Left kidney (tissue), 8 donors: ENCODE measurements around the gene PIBF1. TPM values are rescaled to one million over a fixed set of nuclear protein-coding genes. Genes with fewer than 3 reads are reported as not detected.
"Not testable (repeated sequence)": the region's sequence is repeated elsewhere in the genome, so short reads cannot be mapped to it uniquely, and the experiment has no call there.

Source experiments
- DNase-seq: peaks from one replicate; pipeline ENCODE4 v3.0.0-alpha.2; 2013
- long read RNA-seq, 8 donors: transcript quantifications; one replicate each; lab custom pipeline, GENCODE V29; 2026
- polyA plus RNA-seq: library from polyadenylated mRNA; unstranded; fragments of 120-200 nt; gene quantifications from one replicate; pipeline ENCODE4 v1.2.1, GENCODE V29; 2013; ENCODE audit not compliant: insufficient read length

PIBF1 gene
- 42.7 TPM for polyA plus RNA-seq
- long read RNA-seq, donor 1, partial matches to known transcripts, result 9 of 11 reads
- long read RNA-seq, donor 1, other reads (novel, unspliced or antisense), result 0 of 11 reads
- long read RNA-seq, donor 2, partial matches to known transcripts, result 10 of 11 reads
- long read RNA-seq, donor 2, other reads (novel, unspliced or antisense), result 0 of 11 reads
- long read RNA-seq, donor 3, partial matches to known transcripts, result 0 of 3 reads
- long read RNA-seq, donor 3, other reads (novel, unspliced or antisense), result 0 of 3 reads
- long read RNA-seq, donor 4, result 0 reads
- long read RNA-seq, donor 5, transcript PIBF1-201 (18 exons, 3,154 nt), result major isoform, 6 of 11 reads
- long read RNA-seq, donor 5, partial matches to known transcripts, result 5 of 11 reads
- long read RNA-seq, donor 5, other reads (novel, unspliced or antisense), result 0 of 11 reads
- long read RNA-seq, donor 6, partial matches to known transcripts, result 5 of 6 reads
- long read RNA-seq, donor 6, other reads (novel, unspliced or antisense), result 0 of 6 reads
- long read RNA-seq, donor 7, partial matches to known transcripts, result 0 of 3 reads
- long read RNA-seq, donor 7, other reads (novel, unspliced or antisense), result 0 of 3 reads
- long read RNA-seq, donor 8, result 0 reads

GRCh38 chr13:72781451-72782439, at the start of gene PIBF1, which contains the start of gene DIS3:
PIBF1 (plus strand) TSS chr13:72782133; CDS start chr13:72783470, 1,337 bp downstream.
DIS3 (minus strand) TSS chr13:72781900; CDS start chr13:72781832, 68 bp downstream.
- peak; percentile 98 for DNase-seq

- DNase-seq, result no peak
Measured at GRCh38 chr13:72737033-72737432, 44.9 kb upstream of the PIBF1 start.

GRCh38 chr13:72740015-72740414, 41.9 kb upstream of the PIBF1 start:
- no peak for DNase-seq

- no peak for DNase-seq
Measured at GRCh38 chr13:72745260-72745659, 36.7 kb upstream of the PIBF1 start.

- no peak for DNase-seq
Measured at GRCh38 chr13:72751220-72751619, 30.7 kb upstream of the PIBF1 start.

- no peak for DNase-seq
Measured at GRCh38 chr13:72754111-72754510, 27.8 kb upstream of the PIBF1 start.

GRCh38 chr13:72757792-72758535, 24.0 kb upstream of the PIBF1 start:
- no peak for DNase-seq

GRCh38 chr13:72760189-72760588, 21.7 kb upstream of the PIBF1 start:
- no peak for DNase-seq

GRCh38 chr13:72763411-72763810, 18.5 kb upstream of the PIBF1 start:
- no peak for DNase-seq

- no peak for DNase-seq
Measured at GRCh38 chr13:72774019-72774418, 7.9 kb upstream of the PIBF1 start.

GRCh38 chr13:72782717-72783116, 784 bp downstream of the PIBF1 start:
- no peak for DNase-seq

GRCh38 chr13:72784679-72785078, 2.7 kb downstream of the PIBF1 start:
- not testable (repeated sequence) for DNase-seq

- DNase-seq, result no peak
Measured at GRCh38 chr13:72788831-72789230, 6.9 kb downstream of the PIBF1 start.

- no peak for DNase-seq
Measured at GRCh38 chr13:72792640-72793039, 10.7 kb downstream of the PIBF1 start.

- no peak for DNase-seq
Measured at GRCh38 chr13:72798817-72799216, 16.9 kb downstream of the PIBF1 start.

- DNase-seq, result no peak
Measured at GRCh38 chr13:72804301-72804700, 22.4 kb downstream of the PIBF1 start.

- no peak for DNase-seq
Measured at GRCh38 chr13:72805676-72806346, 23.9 kb downstream of the PIBF1 start.

- DNase-seq, result not testable (repeated sequence)
Measured at GRCh38 chr13:72806514-72806913, 24.6 kb downstream of the PIBF1 start.

- DNase-seq, result peak; percentile 18
Measured at GRCh38 chr13:72808917-72809500, 27.1 kb downstream of the PIBF1 start.

GRCh38 chr13:72820156-72820897, 38.4 kb downstream of the PIBF1 start:
- DNase-seq, result no peak
